ENCODE data around the gene C11orf16.
"Not testable (repeated sequence)": the region's sequence is repeated elsewhere in the genome, so short reads cannot be mapped to it uniquely, and the experiment has no call there.

Gene C11orf16, protein sequence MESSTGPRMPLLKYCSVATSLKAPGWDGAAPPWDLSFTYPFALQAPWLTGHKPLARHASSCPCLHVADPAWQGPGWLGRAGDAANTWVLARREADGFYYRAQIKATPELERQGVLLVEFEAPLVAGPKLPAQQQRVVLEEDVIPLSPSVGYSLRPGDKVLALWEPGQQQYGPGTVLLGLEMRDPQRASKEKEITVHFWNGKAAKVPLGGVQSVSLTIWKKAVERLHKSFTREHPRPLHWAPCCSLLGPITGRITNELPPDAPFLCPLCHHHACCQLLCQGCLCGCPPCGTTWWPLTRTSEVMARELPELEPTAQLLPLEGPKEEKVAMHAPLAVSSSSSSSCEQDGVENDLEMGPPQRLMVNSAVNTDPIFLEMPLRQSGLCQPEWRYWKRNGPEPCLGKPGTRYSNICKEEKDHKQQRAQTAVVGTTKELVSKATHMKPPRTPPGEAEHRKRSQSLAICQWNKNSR

DNA sequence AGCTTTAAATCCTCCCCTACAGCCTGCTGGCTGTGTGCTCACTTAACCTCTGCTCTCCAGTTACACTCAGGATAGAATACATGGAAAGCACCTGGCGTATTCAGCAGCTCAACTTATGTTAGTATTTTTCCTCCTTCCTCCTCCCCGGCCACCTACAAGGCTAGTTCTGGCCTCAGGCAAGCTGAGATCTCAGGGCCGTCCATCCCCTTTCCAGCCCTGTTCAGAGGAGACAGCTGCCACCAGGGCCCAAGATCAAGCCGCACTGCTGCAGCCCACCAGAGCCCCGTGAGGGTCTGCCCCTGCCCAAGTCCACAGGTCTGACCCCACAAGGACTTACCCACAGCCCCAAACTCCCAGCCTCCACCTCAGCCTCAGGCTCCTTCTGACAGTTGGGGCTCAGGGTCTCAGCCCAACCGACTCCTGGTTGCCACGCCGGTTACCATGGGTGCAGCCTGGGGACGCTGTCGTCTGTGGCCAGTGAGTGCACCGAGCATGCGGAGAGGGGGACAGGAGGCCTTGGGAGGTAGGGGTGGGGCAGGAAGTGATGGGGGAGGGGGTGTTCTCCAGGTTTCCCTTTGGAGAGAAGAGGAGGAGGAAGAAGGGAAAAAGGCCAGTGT, at the start of gene C11orf16:
Gene C11orf16, minus strand, starts transcription at position 384 of the 617 bp plus-strand sequence. CDS start 639 bp downstream, outside the sequence.
- no peak for DNase-seq (ENCODE audit: insufficient read length, low spot score)
- TF ChIP-seq, protein P1, sequence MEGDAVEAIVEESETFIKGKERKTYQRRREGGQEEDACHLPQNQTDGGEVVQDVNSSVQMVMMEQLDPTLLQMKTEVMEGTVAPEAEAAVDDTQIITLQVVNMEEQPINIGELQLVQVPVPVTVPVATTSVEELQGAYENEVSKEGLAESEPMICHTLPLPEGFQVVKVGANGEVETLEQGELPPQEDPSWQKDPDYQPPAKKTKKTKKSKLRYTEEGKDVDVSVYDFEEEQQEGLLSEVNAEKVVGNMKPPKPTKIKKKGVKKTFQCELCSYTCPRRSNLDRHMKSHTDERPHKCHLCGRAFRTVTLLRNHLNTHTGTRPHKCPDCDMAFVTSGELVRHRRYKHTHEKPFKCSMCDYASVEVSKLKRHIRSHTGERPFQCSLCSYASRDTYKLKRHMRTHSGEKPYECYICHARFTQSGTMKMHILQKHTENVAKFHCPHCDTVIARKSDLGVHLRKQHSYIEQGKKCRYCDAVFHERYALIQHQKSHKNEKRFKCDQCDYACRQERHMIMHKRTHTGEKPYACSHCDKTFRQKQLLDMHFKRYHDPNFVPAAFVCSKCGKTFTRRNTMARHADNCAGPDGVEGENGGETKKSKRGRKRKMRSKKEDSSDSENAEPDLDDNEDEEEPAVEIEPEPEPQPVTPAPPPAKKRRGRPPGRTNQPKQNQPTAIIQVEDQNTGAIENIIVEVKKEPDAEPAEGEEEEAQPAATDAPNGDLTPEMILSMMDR (IDR thresholded peaks at IDR 0.05; ENCODE audit: insufficient read depth, missing control alignments): no peak
- no peak for FAIRE-seq

DNA sequence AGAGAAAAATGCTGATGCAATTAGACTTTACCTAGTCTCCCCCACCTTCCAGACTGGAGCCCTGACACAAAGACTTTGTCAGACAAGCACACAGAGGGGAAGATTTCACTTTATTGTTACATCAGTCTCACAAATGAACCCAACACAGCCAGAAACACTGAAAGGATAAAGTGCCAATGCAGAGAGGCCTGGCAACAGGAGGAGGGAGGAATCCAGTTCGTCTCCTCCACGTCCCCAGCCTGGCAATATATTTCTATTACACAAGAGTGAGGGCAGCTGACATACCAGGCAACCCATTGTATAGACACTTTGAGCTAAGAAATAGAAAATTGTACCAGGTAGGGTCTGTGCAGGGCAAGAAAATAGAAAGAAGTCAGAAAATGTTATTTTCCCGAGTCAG, 47.7 kb upstream of the C11orf16 start:
- FAIRE-seq (no peak), DNase-seq (ENCODE audit: insufficient read length, low spot score) (no peak)
- TF ChIP-seq, protein P1 (IDR thresholded peaks at IDR 0.05; ENCODE audit: insufficient read depth, missing control alignments): no peak

DNA sequence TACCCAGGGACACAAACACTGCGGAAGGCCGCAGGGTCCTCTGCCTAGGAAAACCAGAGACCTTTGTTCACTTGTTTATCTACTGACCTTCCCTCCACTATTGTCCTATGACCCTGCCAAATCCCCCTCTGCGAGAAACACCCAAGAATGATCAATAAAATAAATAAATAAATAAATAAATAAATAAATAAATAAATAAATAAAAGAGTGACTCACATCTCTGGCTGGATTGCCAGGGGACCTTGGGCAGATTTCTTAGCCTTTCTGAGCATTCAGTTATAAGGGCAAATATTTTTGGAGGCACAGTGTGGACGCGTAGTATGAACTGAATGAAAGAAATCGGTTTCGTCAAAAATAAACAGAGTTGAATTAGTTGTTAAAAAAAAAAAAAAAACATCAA, 46.6 kb upstream of the C11orf16 start:
- FAIRE-seq: not testable (repeated sequence)

DNA sequence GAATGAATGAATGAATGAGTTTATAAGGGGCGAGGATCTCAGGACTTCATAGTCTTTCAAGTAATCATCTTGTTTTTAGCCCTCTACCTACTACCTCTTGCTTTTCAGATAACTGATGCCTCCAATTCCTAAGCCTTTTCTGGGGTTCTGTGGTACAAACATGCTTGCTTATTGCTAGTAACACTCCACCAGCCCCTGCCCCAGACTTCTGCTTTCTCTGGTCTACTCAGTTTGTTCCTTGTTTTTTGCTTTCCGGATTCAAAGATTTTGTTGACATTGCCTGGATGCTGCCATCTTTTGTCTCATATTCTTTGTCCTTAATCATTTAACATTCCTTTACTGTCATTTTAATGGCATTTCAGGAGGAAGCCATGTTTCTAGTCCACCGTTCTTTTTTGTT, 40.4 kb upstream of the C11orf16 start:
- FAIRE-seq (no peak), DNase-seq (ENCODE audit: insufficient read length, low spot score) (no peak)
- TF ChIP-seq, protein P1 (IDR thresholded peaks at IDR 0.05; ENCODE audit: insufficient read depth, missing control alignments): no peak

More for the DNA sequence above, 46.6 kb upstream of the C11orf16 start:
- not testable (repeated sequence) for DNase-seq (ENCODE audit: insufficient read length, low spot score)

DNA sequence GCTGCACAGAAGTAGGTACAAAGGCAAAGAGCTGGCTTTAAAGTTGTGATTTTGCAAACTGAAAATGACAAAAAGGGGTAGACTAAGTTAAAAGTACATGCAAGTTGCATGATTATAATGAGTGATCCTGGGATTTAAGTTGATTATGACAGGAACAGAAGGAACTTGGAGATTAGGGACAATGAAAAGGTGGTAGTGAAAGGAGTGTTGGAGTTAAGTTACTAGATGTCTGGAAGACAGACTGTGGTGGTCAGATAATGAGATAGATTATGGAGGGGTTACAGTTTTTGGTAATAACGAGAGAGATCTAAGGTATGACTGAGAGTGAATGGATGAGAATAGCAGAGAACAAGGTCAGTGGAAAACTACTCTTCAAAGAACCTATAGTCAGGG, 39.2 kb upstream of the C11orf16 start:
- FAIRE-seq (peak; percentile 66), DNase-seq (ENCODE audit: insufficient read length, low spot score) (no peak)
- TF ChIP-seq, protein P1 (IDR thresholded peaks at IDR 0.05; ENCODE audit: insufficient read depth, missing control alignments): no peak

DNA sequence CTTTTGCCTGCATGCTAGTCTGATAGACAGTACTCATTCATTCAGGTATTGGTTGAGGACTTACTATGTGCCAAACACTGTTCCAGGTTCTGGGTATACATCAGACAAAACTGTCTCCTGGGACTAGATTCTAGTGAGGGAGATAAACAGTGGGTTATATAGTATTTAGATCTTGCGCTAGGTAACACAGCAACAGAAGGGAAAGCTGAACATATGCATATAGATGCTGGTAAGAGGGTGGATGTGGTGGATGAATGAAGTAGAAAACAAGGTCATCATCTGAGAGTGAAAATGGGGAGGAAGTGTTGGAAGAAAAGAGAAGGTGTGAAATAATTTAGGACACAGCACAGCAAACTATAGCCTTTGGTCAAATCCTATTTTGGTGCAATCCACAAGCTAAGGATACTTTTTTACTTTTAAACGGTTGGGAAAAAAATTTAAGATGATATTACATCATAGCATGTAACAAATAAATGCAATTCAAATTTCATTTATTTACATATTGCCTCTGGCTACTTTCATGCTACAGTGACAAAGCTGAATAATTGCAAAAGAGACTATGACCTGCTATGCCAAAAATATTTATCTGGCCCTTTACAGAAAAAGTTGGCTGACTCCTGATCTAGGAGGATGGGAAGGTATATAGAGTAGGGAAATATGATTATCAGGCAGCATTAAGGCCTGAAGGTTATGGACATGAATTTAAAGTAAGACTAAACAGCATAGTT, 38.6 kb upstream of the C11orf16 start:
- no peak for DNase-seq (ENCODE audit: insufficient read length, low spot score)
- no peak for FAIRE-seq
- TF ChIP-seq, protein P1 (IDR thresholded peaks at IDR 0.05; ENCODE audit: insufficient read depth, missing control alignments): no peak

DNA sequence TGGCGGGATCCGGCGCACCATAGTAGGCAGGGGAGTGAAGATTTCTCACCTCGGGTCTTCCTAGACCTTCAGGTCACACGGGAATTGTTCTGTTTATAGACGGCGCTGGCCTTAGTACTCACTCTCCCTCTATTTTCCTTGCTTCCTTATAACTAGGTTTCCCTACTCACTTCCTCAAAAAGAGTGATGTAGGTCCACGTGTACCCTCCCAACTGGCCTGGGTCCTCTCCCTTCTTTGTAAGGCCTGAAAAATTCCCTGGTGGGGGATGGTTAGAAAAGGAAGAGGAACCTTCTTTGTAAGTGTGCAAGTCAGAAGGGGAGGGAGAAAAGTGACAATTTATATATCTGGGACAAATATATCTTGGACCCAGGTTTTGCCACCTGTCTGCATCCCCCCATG, 34.4 kb upstream of the C11orf16 start:
- TF ChIP-seq, protein P1 (IDR thresholded peaks at IDR 0.05; ENCODE audit: insufficient read depth, missing control alignments): no peak
- FAIRE-seq (no peak), DNase-seq (ENCODE audit: insufficient read length, low spot score) (no peak)

Data from D721Med (cell line).